DND-41 (cell line): ENCODE data around the gene KCNMB1.

Experiments used
- ATAC-seq: fragments of 200-7000 bp; cut with Tn5 transposase; 3 replicates; pipeline ENCODE4 v1.9.1; 2021; ENCODE audit warnings: low read depth; ENCODE audit not compliant: insufficient read depth
- DNase-seq: peaks from one replicate; pipeline ENCODE4 v3.0.0-alpha.2; 2020
- H2AFZ ChIP-seq: 2 replicates; pipeline ENCODE4 v1.6.0; 2012; ENCODE audit warnings: low read depth, low read length
- H3K27ac ChIP-seq: 2 replicates; pipeline ENCODE4 v1.5.1; 2012; ENCODE audit warnings: low read length, inconsistent platforms
- H3K27me3 ChIP-seq: fragments of 200-600 bp; sonication (generic); 2 replicates; pipeline ENCODE4 v1.6.0; 2012; ENCODE audit warnings: low read length, mild to moderate bottlenecking, inconsistent platforms; ENCODE audit not compliant: insufficient read depth, poor library complexity
- H3K36me3 ChIP-seq: 2 replicates; pipeline ENCODE4 v1.5.1; 2012; ENCODE audit warnings: low read length, inconsistent platforms; ENCODE audit not compliant: insufficient read depth
- H3K4me1 ChIP-seq: 2 replicates; pipeline ENCODE4 v1.5.1; 2012; ENCODE audit warnings: mild to moderate bottlenecking, low read length; ENCODE audit not compliant: insufficient read depth
- H3K4me2 ChIP-seq: 2 replicates; pipeline ENCODE4 v1.6.0; 2012; ENCODE audit warnings: mild to moderate bottlenecking, moderate library complexity, low read length, inconsistent platforms; ENCODE audit not compliant: insufficient read depth
- H3K4me3 ChIP-seq, 2 experiments: fragments of 200-600 bp in 1 of 2; shearing (Covaris generic) in 1 of 2; 2 replicates each; pipeline ENCODE4 v1.5.1; 2012 to 2016; ENCODE audit warnings: inconsistent platforms in 2 of 2, low read length in 2 of 2, mild to moderate bottlenecking in 2 of 2, low read depth in 1 of 2, moderate library complexity in 1 of 2
- H3K79me2 ChIP-seq: 2 replicates; pipeline ENCODE4 v1.6.0; 2012; ENCODE audit warnings: low read length, inconsistent platforms; ENCODE audit not compliant: insufficient read depth
- H3K9ac ChIP-seq: 2 replicates; pipeline ENCODE4 v1.6.0; 2012; ENCODE audit warnings: low read depth, mild to moderate bottlenecking, inconsistent platforms, low read length, moderate library complexity
- H3K9me3 ChIP-seq: 2 replicates; pipeline ENCODE4 v1.5.1; 2012; ENCODE audit warnings: low read length, moderate library complexity, mild to moderate bottlenecking, inconsistent platforms; ENCODE audit not compliant: insufficient read depth, severe bottlenecking
- H4K20me1 ChIP-seq: 2 replicates; pipeline ENCODE4 v1.6.0; 2012; ENCODE audit warnings: low read length; ENCODE audit not compliant: insufficient read depth
- CTCF ChIP-seq: IDR thresholded peaks from 2 replicates; pipeline ENCODE4 v1.5.1; 2012; ENCODE audit warnings: borderline replicate concordance, low read length, moderate library complexity, mild to moderate bottlenecking; ENCODE audit not compliant: poor library complexity, severe bottlenecking; ENCODE audit errors: extremely low read depth
- EZH2 ChIP-seq: IDR thresholded peaks from 3 replicates; pipeline ENCODE4 v1.6.1; 2012; ENCODE audit warnings: borderline replicate concordance, low read depth, mild to moderate bottlenecking, moderate library complexity, low read length, inconsistent platforms; ENCODE audit not compliant: severe bottlenecking

KCNMB1 gene

DNA sequence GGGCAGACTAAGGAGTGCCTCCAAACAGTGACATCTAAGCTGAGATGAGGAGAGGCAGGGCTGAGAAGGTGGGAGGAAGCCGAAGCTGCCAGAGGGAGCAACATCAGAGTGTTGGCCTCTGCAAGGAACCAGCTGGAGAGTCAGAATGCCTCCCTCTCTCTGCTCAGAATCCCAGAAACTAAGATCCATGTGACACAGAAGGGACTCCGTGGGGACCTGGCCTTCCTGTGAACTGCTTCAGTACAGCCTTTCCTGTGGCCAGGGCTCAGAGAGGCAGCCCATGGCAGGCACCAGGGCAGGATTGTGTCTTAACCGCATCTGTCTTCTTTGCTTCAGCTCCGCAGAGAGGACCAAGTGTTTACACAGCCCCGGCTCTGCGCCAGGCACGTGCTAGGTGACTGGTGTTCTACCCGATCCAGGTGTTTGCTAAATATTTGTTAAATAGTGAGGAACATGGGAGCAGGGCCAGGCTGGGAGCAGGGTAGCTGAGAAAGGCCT is 33.5 kb downstream of the KCNMB1 start:
- no peak overlapping the region for H3K4me2 ChIP-seq
- no peak for ATAC-seq
- TF ChIP-seq EZH2 (no peak), CTCF (no peak)

GRCh38 chr5:170353961-170354360 is 35.2 kb downstream of the KCNMB1 start:
- Histone ChIP-seq H3K36me3 (no peaks in the 10 kb centered on the region), H3K27ac (no peak overlapping the region), H3K4me1 (no peaks in the 10 kb centered on the region), H3K4me3 (no peak overlapping the region), H3K79me2 (no peaks in the 10 kb centered on the region), H3K4me2 (no peak overlapping the region), H3K9ac (no peak overlapping the region), H2AFZ (no peak overlapping the region), H3K27me3 (no peaks in the 10 kb centered on the region), H4K20me1 (no peaks in the 10 kb centered on the region), H3K9me3 (no peaks in the 10 kb centered on the region)
- ATAC-seq (no peak), DNase-seq (no peak)
- TF ChIP-seq CTCF (no peak), EZH2 (no peak)

More for the DNA sequence above, 33.5 kb downstream of the KCNMB1 start:
- H2AFZ ChIP-seq: no peak overlapping the region
- H3K27ac ChIP-seq: no peak overlapping the region
- H3K36me3 ChIP-seq: no peaks in the 10 kb centered on the region
- no peaks in the 10 kb centered on the region for H4K20me1 ChIP-seq
- no peaks in the 10 kb centered on the region for H3K9me3 ChIP-seq
- no peaks in the 10 kb centered on the region for H3K4me1 ChIP-seq
- no peaks in the 10 kb centered on the region for H3K27me3 ChIP-seq
- no peak for DNase-seq
- H3K4me3 ChIP-seq: no peak overlapping the region
- no peak overlapping the region for H3K9ac ChIP-seq
- no peaks in the 10 kb centered on the region for H3K79me2 ChIP-seq

- no peak overlapping the region for H3K27ac ChIP-seq
- H3K4me2 ChIP-seq: no peak overlapping the region
- H4K20me1 ChIP-seq: no peaks in the 10 kb centered on the region
- no peaks in the 10 kb centered on the region for H3K27me3 ChIP-seq
- TF ChIP-seq EZH2: no peak
- no peak for TF ChIP-seq CTCF
- no peak for ATAC-seq
- H3K79me2 ChIP-seq: no peaks in the 10 kb centered on the region
- no peaks in the 10 kb centered on the region for H3K4me1 ChIP-seq
- H3K9ac ChIP-seq: no peak overlapping the region
- H3K9me3 ChIP-seq: no peaks in the 10 kb centered on the region
- no peaks in the 10 kb centered on the region for H3K36me3 ChIP-seq
- no peak overlapping the region for H2AFZ ChIP-seq
- no peak for DNase-seq
- H3K4me3 ChIP-seq: no peak overlapping the region
Measured at GRCh38 chr5:170353011-170353761, 36.0 kb downstream of the KCNMB1 start.
